ENCODE data around the gene VEGFB.

VEGFB gene

GRCh38 chr11:64276653-64277431 is 42.5 kb downstream of the VEGFB start:
- DNase-seq (ENCODE audit: low read depth), result no peak
- no peak overlapping the region for H3K4me3 ChIP-seq (ENCODE audit: low read depth, low read length)
- no peak for TF ChIP-seq CTCF (IDR thresholded peaks at IDR 0.05; ENCODE audit: insufficient read depth, low read depth, low read length, missing control alignments)

- no peak for DNase-seq (ENCODE audit: low read depth)
- no peak for TF ChIP-seq CTCF (IDR thresholded peaks at IDR 0.05; ENCODE audit: insufficient read depth, low read depth, low read length, missing control alignments)
- H3K4me3 ChIP-seq (ENCODE audit: low read depth, low read length), result no peak overlapping the region
These were observed 44.3 kb downstream of the VEGFB start for GRCh38 chr11:64278576-64279190.

GRCh38 chr11:64281957-64282770 is 47.8 kb downstream of the VEGFB start:
- DNase-seq (ENCODE audit: low read depth), result no peak

GRCh38 chr11:64283092-64283491 is 48.7 kb downstream of the VEGFB start:
- TF ChIP-seq CTCF (IDR thresholded peaks at IDR 0.05; ENCODE audit: insufficient read depth, low read depth, low read length, missing control alignments), result no peak
- no peak overlapping the region for H3K4me3 ChIP-seq (ENCODE audit: low read depth, low read length)
- no peak for DNase-seq (ENCODE audit: low read depth)

More at GRCh38 chr11:64281957-64282770, 47.8 kb downstream of the VEGFB start:
- no peak for TF ChIP-seq CTCF (IDR thresholded peaks at IDR 0.05; ENCODE audit: insufficient read depth, low read depth, low read length, missing control alignments)
- H3K4me3 ChIP-seq (ENCODE audit: low read depth, low read length), result no peak overlapping the region

GRCh38 chr11:64284048-64284961 is 49.9 kb downstream of the VEGFB start, which contains the start of gene BAD:
TSS of gene BAD (minus strand) at chr11:64284665. CDS start at chr11:64284368, 297 bp downstream.
- no peak for TF ChIP-seq CTCF (IDR thresholded peaks at IDR 0.05; ENCODE audit: insufficient read depth, low read depth, low read length, missing control alignments)
- peak within 1 kb of the TSS; percentile 93 for H3K4me3 ChIP-seq (ENCODE audit: low read depth, low read length)
- peak; percentile 96 for DNase-seq (ENCODE audit: low read depth)

Measured in GM12865 (cell line).